VCaP (cell line): ENCODE results near the gene UNC5C.

Experiments used
- H3K27ac ChIP-seq: fragments of 450-650 bp; 2 replicates; pipeline ENCODE4 v1.5.1; 2017
- TF ChIP-seq, protein P1 (sequence below): fragments of 450-650 bp; conservative IDR thresholded peaks from 2 replicates; pipeline ENCODE4 v1.5.1; 2017; ENCODE audit warnings: mild to moderate bottlenecking, moderate library complexity

Gene UNC5C

DNA sequence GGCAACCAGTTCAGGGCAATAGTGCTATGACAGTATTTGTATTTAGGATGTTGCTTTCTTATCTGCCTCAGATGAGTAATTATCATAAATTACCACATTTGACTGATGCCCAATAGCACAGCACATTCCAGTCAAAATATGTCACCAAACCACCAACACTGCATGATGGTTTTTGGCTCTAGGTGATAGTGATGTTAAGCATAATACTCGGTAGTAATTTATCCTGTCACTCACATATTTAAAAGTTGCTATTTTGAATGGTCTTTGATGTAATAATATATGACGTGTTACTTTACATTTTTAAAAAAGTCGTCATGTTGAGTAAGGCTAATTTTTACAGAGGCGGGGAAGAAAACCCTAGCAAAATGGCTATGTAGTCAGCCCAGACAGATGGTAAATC lies 42.5 kb downstream of the UNC5C start:
- H3K27ac ChIP-seq = no peak overlapping the region
- TF ChIP-seq, protein P1, sequence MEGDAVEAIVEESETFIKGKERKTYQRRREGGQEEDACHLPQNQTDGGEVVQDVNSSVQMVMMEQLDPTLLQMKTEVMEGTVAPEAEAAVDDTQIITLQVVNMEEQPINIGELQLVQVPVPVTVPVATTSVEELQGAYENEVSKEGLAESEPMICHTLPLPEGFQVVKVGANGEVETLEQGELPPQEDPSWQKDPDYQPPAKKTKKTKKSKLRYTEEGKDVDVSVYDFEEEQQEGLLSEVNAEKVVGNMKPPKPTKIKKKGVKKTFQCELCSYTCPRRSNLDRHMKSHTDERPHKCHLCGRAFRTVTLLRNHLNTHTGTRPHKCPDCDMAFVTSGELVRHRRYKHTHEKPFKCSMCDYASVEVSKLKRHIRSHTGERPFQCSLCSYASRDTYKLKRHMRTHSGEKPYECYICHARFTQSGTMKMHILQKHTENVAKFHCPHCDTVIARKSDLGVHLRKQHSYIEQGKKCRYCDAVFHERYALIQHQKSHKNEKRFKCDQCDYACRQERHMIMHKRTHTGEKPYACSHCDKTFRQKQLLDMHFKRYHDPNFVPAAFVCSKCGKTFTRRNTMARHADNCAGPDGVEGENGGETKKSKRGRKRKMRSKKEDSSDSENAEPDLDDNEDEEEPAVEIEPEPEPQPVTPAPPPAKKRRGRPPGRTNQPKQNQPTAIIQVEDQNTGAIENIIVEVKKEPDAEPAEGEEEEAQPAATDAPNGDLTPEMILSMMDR = no peak

DNA sequence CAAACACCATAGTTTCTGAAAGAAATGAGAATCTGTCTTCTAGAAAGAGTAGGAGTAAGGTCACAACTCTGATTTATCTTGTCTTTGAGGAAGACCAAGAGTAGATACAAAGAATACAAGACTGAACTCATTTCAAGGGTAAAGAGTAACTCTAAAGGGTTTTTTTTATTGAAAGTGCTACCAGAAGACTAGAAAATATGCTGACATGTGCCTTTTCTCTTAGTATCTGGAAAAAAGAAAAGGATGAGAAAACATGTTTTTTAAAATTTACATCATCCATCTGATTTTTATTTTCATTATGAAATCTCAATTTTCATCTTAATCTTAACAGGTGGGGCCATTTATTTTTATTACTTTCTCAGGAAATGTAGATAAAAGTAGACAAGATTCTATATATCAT lies 43.0 kb downstream of the UNC5C start:
- TF ChIP-seq, protein P1 = no peak
- no peak overlapping the region for H3K27ac ChIP-seq

DNA sequence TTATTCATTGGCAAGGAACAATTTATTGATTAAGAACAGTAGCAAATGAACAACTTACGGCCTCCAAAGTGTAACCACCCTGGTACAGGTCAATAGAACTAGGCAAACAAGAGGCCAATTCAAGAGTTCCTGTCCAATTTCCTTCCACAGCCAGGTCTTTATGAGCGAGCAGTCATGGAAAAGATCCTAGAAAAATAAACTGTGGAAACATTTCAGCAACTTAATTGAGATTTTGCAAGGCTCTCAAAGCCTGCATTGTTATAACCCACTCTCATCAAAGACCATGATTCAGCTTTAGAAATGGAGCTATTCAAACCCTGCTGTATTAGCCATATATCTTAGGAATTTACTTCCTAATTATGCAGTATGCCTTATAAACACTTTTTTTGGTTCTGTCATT lies 43.6 kb downstream of the UNC5C start:
- no peak overlapping the region for H3K27ac ChIP-seq
- TF ChIP-seq, protein P1 = no peak

DNA sequence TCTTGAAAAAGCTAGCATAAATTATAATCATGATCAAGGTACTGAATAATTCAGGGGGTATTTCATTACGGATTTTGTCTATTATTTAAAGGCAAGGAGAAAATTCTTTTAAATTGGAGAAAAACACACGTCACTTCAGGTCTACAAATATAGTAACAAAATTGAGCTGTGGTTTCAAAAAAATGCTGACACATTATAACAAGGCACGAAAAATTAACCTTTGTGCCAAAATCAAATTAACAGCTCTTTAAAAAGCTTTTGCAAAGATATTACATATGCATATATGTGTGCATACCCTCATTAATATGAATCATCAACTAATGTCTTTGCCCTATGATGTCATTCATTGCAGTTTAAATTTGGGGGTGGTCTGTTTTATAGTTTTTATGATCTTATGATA lies 44.3 kb downstream of the UNC5C start:
- no peak overlapping the region for H3K27ac ChIP-seq
- TF ChIP-seq, protein P1 = no peak

DNA sequence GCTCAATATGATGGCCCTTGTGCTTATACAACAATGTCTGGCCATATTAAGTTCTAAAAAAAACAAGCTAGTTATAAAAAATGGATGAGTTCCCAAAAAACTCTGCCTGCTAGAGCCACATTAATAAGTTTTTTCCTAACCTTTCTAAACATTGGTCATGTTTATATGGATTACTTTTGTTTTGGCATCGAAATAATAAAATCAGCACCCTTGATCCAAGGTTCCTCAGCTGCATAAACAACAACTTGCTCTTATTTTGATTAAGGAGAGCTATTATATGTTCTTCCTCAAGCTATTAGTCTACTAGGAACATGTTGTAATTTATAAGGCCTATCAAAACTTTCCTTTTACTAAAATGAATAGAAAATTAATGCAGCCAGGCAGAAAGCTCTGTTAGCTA lies 48.4 kb downstream of the UNC5C start:
- TF ChIP-seq, protein P1 = no peak
- H3K27ac ChIP-seq = no peak overlapping the region

DNA sequence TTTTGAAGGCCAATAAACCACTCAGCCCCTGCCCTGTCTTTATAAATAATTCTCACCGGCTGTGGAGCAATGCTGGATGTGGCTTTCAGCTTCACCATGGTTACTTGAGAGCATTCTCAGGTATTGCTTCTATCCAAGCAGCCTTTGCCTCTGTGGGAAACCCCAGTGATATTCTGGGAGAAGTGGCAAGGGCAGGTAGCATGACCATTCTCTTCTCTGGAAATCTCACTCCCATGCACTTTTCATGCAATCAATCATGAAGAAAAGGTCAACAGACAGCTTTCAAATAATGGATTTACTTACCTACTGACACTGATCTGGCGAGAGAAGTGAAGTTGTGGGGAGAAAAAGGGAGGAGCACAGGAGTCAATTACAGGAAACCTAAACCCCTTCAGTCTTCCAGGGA lies 49.5 kb downstream of the UNC5C start:
- no peak overlapping the region for H3K27ac ChIP-seq

DNA sequence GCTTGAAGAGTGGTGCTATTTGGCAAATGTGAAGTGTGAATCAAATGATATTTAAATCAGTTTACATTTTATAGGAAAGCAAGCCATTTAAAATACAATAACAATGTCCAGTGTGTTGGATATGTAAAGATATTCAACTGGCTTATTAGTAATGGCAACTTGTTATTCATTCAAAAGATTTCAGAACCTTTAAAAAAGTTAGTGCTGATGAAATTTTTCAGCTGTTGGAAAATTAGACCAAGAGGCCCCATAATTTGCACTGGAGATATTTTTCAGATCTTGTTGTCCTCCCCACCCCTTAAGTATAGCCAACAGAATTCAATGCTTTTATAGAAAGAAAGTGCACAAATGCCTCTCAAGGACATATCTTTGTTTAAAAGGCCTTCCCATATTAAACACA lies 54.6 kb downstream of the UNC5C start:
- TF ChIP-seq, protein P1 = no peak
- no peak overlapping the region for H3K27ac ChIP-seq

More for the DNA sequence above, 49.5 kb downstream of the UNC5C start:
- TF ChIP-seq, protein P1 = no peak

DNA sequence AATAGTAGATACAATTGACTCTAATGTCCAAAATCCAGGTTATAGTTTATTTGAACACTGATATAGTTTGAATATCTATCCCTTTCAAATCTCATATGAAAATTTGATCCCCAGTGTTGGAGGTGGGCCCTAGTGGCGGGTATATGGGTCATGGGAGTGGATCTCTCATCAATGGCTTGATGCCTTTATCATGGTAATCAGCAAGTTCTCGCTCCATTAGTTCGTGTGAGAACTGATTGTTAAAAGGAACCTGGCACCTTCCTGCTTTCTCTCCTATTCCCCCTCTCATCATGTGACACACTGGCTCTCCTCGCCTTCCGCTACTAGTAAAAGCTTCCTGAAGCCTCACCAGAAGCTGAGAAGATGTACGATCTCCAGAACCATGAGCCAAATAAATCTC lies 70.1 kb downstream of the UNC5C start:
- no peak overlapping the region for H3K27ac ChIP-seq

More for the DNA sequence above, 70.1 kb downstream of the UNC5C start:
- TF ChIP-seq, protein P1 = no peak
